PFSK-1 (cell line): ENCODE data around the gene IL10.

Experiments
- FOXP2 ChIP-seq: optimal IDR thresholded peaks from 2 replicates; pipeline ENCODE3; 2011; ENCODE audit warnings: borderline replicate concordance, control low read depth, inconsistent platforms; ENCODE audit not compliant: insufficient read depth; ENCODE audit errors: extremely low read length, extremely low read depth
- POLR2AphosphoS5 ChIP-seq: IDR thresholded peaks from 2 replicates; pipeline ENCODE4 v1.6.1; 2012; ENCODE audit warnings: low read depth, mild to moderate bottlenecking, control low read depth, low read length, moderate library complexity
- REST ChIP-seq, 2 experiments: IDR thresholded peaks; 2 replicates each; pipeline versions ENCODE4 v1.6.1 to v1.8.0; 2011 to 2012; ENCODE audit warnings: low read depth in 2 of 2, low read length in 2 of 2, control low read depth in 1 of 2, inconsistent platforms in 1 of 2, mild to moderate bottlenecking in 1 of 2, moderate library complexity in 1 of 2; ENCODE audit not compliant: insufficient read depth in 1 of 2
- SIN3A ChIP-seq: IDR thresholded peaks from 2 replicates; pipeline ENCODE4 v1.6.1; 2012; ENCODE audit warnings: mild to moderate bottlenecking, low read length, moderate library complexity, borderline replicate concordance; ENCODE audit not compliant: insufficient read depth
- TAF1 ChIP-seq: IDR thresholded peaks from 2 replicates; pipeline ENCODE4 v1.6.1; 2012; ENCODE audit warnings: low read length, control low read depth, borderline replicate concordance; ENCODE audit not compliant: insufficient read depth

- no peak for TF ChIP-seq POLR2AphosphoS5
- no peak for TF ChIP-seq TAF1
- TF ChIP-seq REST (IDR thresholded peaks at IDR 0.05; ENCODE audit: insufficient read depth in 1 of 2, low read depth in 2 of 2, low read length in 2 of 2): no peak
- no peak for TF ChIP-seq SIN3A
- no peak for TF ChIP-seq FOXP2
Observed at GRCh38 chr1:206721454-206721853, 50.8 kb downstream of the IL10 start.
